SK-N-MC (cell line): ENCODE data around the gene SHANK2.

Experiments used
- EZH2 ChIP-seq: fragments of 200-600 bp; sonication (generic); IDR thresholded peaks from one replicate; pipeline ENCODE4 v1.6.1; 2017; ENCODE audit warnings: antibody characterized with exemption
- FOXP2 ChIP-seq: optimal IDR thresholded peaks from 2 replicates; pipeline ENCODE3; 2011; ENCODE audit warnings: mild to moderate bottlenecking, moderate library complexity; ENCODE audit not compliant: insufficient read depth; ENCODE audit errors: extremely low read length, control extremely low read depth

DNA sequence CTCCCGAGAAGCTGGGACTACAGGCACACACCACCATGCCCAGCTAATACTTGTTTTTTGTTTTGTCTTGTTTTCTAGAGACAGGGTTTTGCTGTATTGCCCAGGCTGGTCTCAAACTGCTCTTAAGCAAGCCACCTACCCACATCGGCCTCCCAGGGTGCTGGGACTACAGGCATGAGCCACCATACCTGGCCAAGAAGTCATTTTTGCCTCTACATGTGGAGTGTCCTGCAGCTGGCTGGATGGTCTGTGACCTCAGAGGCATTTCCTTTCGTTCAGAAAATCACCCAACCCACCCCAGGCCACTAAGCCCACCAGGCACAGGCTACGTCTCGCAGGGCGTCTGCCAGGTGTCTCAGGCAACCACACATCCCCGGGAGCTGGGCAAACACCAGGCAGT is 12.8 kb downstream of the SHANK2 start:
- TF ChIP-seq EZH2 (no peak), FOXP2 (no peak)
